K562 (cell line): ENCODE results near the gene ABCG1. TPM values are rescaled to one million over a fixed set of nuclear protein-coding genes. Genes with fewer than 3 reads are reported as not detected.

Source experiments
- ATAC-seq: fragments of 200-7000 bp; cut with Tn5 transposase; 3 replicates; pipeline ENCODE4 v1.9.1; 2020; ENCODE audit warnings: moderate library complexity
- BruUV-seq: library from RNA; stranded (reverse); fragments of 400-500 nt; replicated peaks from 2 replicates; lab custom pipeline; 2021; lab: Mats Ljungman, UMichigan
- CTCF ChIA-PET: fragments of 300-600 bp; formaldehyde crosslinking; extraction: SDS; loops from one replicate; lab custom pipeline; 2021; ENCODE audit warnings: low intra/inter-chr PET ratio; lab: Yijun Ruan, JAX
- POLR2A ChIA-PET: fragments of 300-600, 350-650 bp; sonication (Branson Sonifier 250); formaldehyde crosslinking; extraction: SDS; loops from one replicate; lab custom pipeline; 2021; ENCODE audit warnings: antibody characterized with exemption, inconsistent platforms; lab: Yijun Ruan, JAX
- DNase-seq, 4 experiments: peaks; one replicate each; pipeline versions ENCODE4 v3.0.0 to v3.0.0-alpha.2; 2011 to 2018; ENCODE audit warnings: low spot score in 3 of 4, mixed read lengths in 3 of 4; ENCODE audit errors: extremely low read depth in 1 of 4
- FAIRE-seq: peaks from 2 replicates; lab custom pipeline; 2011; peaks lifted over from hg19 to GRCh38; lab: Jason Lieb, UNC
- H2AFZ ChIP-seq: 2 replicates; pipeline ENCODE4 v1.6.0; 2011; ENCODE audit warnings: low read depth, low read length, control low read depth, inconsistent platforms
- H3K27ac ChIP-seq: fragments of 200-600 bp; 3 replicates; pipeline ENCODE4 v1.8.0; 2011; ENCODE audit warnings: low read depth, mild to moderate bottlenecking, control low read depth, inconsistent platforms, low read length, moderate library complexity, mixed read lengths; ENCODE audit errors: extremely low read depth
- H3K27me3 ChIP-seq, 2 experiments: fragments of 300-600 bp in 1 of 2; 2 replicates in 1 of 2; 3 replicates in 1 of 2; pipeline versions ENCODE4 v1.6.0 to v1.8.0; 2011; ENCODE audit warnings: inconsistent platforms in 2 of 2, low read length in 2 of 2, mild to moderate bottlenecking in 1 of 2, mixed read lengths in 1 of 2, moderate library complexity in 1 of 2; ENCODE audit not compliant: control insufficient read depth in 2 of 2, insufficient read depth in 2 of 2
- H3K36me3 ChIP-seq: fragments of 300-600 bp; 3 replicates; pipeline ENCODE4 v1.8.0; 2011; ENCODE audit warnings: mild to moderate bottlenecking, low read length, inconsistent platforms; ENCODE audit not compliant: control insufficient read depth, insufficient read depth
- H3K4me1 ChIP-seq, 2 experiments: fragments of 200-600 bp in 1 of 2; replicated peaks in 1 of 2; 2 replicates in 1 of 2; 3 replicates in 1 of 2; pipeline versions ENCODE4 v1.5.1 to v1.8.0; 2011; ENCODE audit warnings: inconsistent platforms in 2 of 2, low read length in 2 of 2, mild to moderate bottlenecking in 1 of 2, mixed read lengths in 1 of 2, moderate library complexity in 1 of 2; ENCODE audit not compliant: control insufficient read depth in 2 of 2, insufficient read depth in 2 of 2
- H3K4me2 ChIP-seq: 2 replicates; pipeline ENCODE4 v1.6.1; 2011; ENCODE audit warnings: low read length, control low read depth, inconsistent platforms, mixed read lengths; ENCODE audit not compliant: insufficient read depth
- H3K4me3 ChIP-seq: fragments of 200-600 bp; sonication (generic), shearing (Covaris generic); 2 replicates; pipeline ENCODE4 v1.5.1; 2016; ENCODE audit warnings: control low read depth, inconsistent platforms
- H3K79me2 ChIP-seq: fragments of 200-600 bp; 3 replicates; pipeline ENCODE4 v1.8.0; 2011; ENCODE audit warnings: low read length, inconsistent platforms; ENCODE audit not compliant: control insufficient read depth, insufficient read depth
- H3K9ac ChIP-seq, 2 experiments: 2 replicates each; pipeline versions ENCODE4 v1.6.0 to v1.6.1; 2011; ENCODE audit warnings: low read depth in 2 of 2, low read length in 2 of 2, control low read depth in 1 of 2, inconsistent platforms in 1 of 2, mild to moderate bottlenecking in 1 of 2, mixed read lengths in 1 of 2; ENCODE audit not compliant: insufficient read depth in 1 of 2
- H3K9me1 ChIP-seq: one replicate; pipeline ENCODE4 v1.6.0; 2011; ENCODE audit warnings: inconsistent platforms, mild to moderate bottlenecking, low read length, moderate library complexity; ENCODE audit not compliant: control insufficient read depth, insufficient read depth
- H3K9me3 ChIP-seq: replicated peaks from 2 replicates; pipeline ENCODE4 v1.5.1; 2011; ENCODE audit warnings: low read depth, low read length, inconsistent platforms; ENCODE audit not compliant: control insufficient read depth, insufficient read depth
- H4K20me1 ChIP-seq: replicated peaks from 2 replicates; pipeline ENCODE4 v1.6.1; 2011; ENCODE audit warnings: low read length, inconsistent platforms, mixed read lengths; ENCODE audit not compliant: control insufficient read depth, insufficient read depth
- ARNT ChIP-seq, 2 experiments: fragments of 450-650 bp; IDR thresholded peaks; 2 replicates each; pipeline ENCODE4 v1.6.1; 2016; ENCODE audit warnings: mild to moderate bottlenecking in 1 of 2
- BHLHE40 ChIP-seq: IDR thresholded peaks from 2 replicates; pipeline ENCODE4 v1.6.1; 2011; ENCODE audit warnings: low read length, improper control_type of control experiment
- DNMT1 ChIP-seq: fragments of 450-650 bp; IDR thresholded peaks from 2 replicates; pipeline ENCODE4 v1.6.1; 2016; ENCODE audit warnings: antibody characterized with exemption, mild to moderate bottlenecking
- E4F1 ChIP-seq: fragments of 250-450 bp; sonication (Bioruptor Pico); IDR thresholded peaks from 2 replicates; pipeline ENCODE4 v1.5.0; 2021; ENCODE audit warnings: mild to moderate bottlenecking, borderline replicate concordance
- ESRRB ChIP-seq: fragments of 250-450 bp; sonication (Bioruptor Pico); IDR thresholded peaks from 2 replicates; pipeline ENCODE4 v1.5.0; 2020; ENCODE audit warnings: mild to moderate bottlenecking, moderate library complexity, borderline replicate concordance
- FOXK2 ChIP-seq, 2 experiments: fragments of 450-650 bp; IDR thresholded peaks in 1 of 2; conservative IDR thresholded peaks in 1 of 2; 2 replicates each; pipeline ENCODE4 v1.6.1; 2016; ENCODE audit warnings: low read depth in 2 of 2, mild to moderate bottlenecking in 1 of 2
- GTF2E2 ChIP-seq: fragments of 200-800 bp; sonication (Bioruptor generic); IDR thresholded peaks from 2 replicates; pipeline ENCODE4 v1.6.1; 2016; ENCODE audit warnings: missing genetic modification characterization, missing compliant biosample characterization
- HCFC1 ChIP-seq: IDR thresholded peaks from 2 replicates; pipeline ENCODE4 v1.6.1; 2012; ENCODE audit warnings: low read depth, low read length, improper control_type of control experiment
- KDM4B ChIP-seq, 2 experiments: fragments of 450-650 bp in 1 of 2; sonication (generic) in 1 of 2; IDR thresholded peaks; 2 replicates each; pipeline ENCODE4 v1.6.1; 2016 to 2017; ENCODE audit warnings: borderline replicate concordance in 2 of 2, antibody characterized with exemption in 1 of 2, low read depth in 1 of 2, mild to moderate bottlenecking in 1 of 2
- MEIS2 ChIP-seq: fragments of 450-650 bp; IDR thresholded peaks from 2 replicates; pipeline ENCODE4 v1.6.1; 2014; ENCODE audit warnings: mild to moderate bottlenecking; ENCODE audit not compliant: partially characterized antibody
- MXI1 ChIP-seq: IDR thresholded peaks from 2 replicates; pipeline ENCODE4 v1.6.1; 2011; ENCODE audit warnings: low read depth, mild to moderate bottlenecking, improper control_type of control experiment, low read length
- PBX2 ChIP-seq, 2 experiments: IDR thresholded peaks in 1 of 2; conservative IDR thresholded peaks in 1 of 2; 2 replicates each; pipeline ENCODE4 v1.6.1; 2016; ENCODE audit warnings: low read depth in 2 of 2, mild to moderate bottlenecking in 1 of 2, missing compliant biosample characterization in 1 of 2, missing genetic modification characterization in 1 of 2, moderate library complexity in 1 of 2
- RBM14 ChIP-seq: fragments of 200-400 bp; formaldehyde crosslinking; IDR thresholded peaks from 2 replicates; pipeline ENCODE4 v1.6.1; 2018; ENCODE audit warnings: low read depth, mild to moderate bottlenecking, low read length, moderate library complexity, borderline replicate concordance; ENCODE audit not compliant: insufficient read depth
- RHOXF2B ChIP-seq: fragments of 250-450 bp; sonication (Bioruptor Pico); conservative IDR thresholded peaks from 2 replicates; pipeline ENCODE4 v1.5.1; 2021
- SLC30A9 ChIP-seq: fragments of 250-450 bp; sonication (Bioruptor Pico); IDR thresholded peaks from 2 replicates; pipeline ENCODE4 v1.8.0; 2022; ENCODE audit warnings: mild to moderate bottlenecking, moderate library complexity
- SMAD2 ChIP-seq: fragments of 150-350 bp; IDR thresholded peaks from 2 replicates; pipeline ENCODE4 v1.6.1; 2014; ENCODE audit warnings: low read depth, mild to moderate bottlenecking, low read length
- ZNF584 ChIP-seq: fragments of 200-800 bp; sonication (Bioruptor generic); IDR thresholded peaks from 2 replicates; pipeline ENCODE4 v1.6.1; 2016; ENCODE audit warnings: low read depth, mild to moderate bottlenecking, missing genetic modification characterization, missing compliant biosample characterization
- WGBS: fragments of 100-300 bp; shearing (Covaris generic); methylation state at CpG from one replicate; pipeline ENCODE4 v1.1.6; 2016; ENCODE audit warnings: low coverage, mixed read lengths; ENCODE audit not compliant: insufficient coverage; ENCODE audit errors: missing lambda C conversion rate; 5-methylcytosine and 5-hydroxymethylcytosine counted together
- in situ Hi-C: fragments of 300-500 bp; cut with MboI; formaldehyde crosslinking; loops from 4 replicates; pipeline ENCODE4 v1.15.0; 2018; ENCODE audit warnings: inconsistent platforms, mixed read lengths
- intact Hi-C: fragments of 100-400 bp; cut with micrococcal nuclease; formaldehyde crosslinking; loops from 2 replicates; pipeline ENCODE4 v1.14.2; 2022
- polyA plus RNA-seq, 8 experiments: library from polyadenylated mRNA; depleted of rRNA in 4 of 8; stranded (reverse) in 5 of 8; unstranded in 3 of 8; fragments of >200 nt; fragmentation: Nextera tagmentation in 2 of 8; fragmentation: Illumina TruSeq in 1 of 8; extraction: Ambion mirVana in 2 of 8; extraction: Trizol in 1 of 8; gene quantifications; 2 replicates each; pipeline versions ENCODE4 v1.2.1 to v1.2.3, GENCODE V29; 2011 to 2014; ENCODE audit warnings: inconsistent platforms in 1 of 8, missing spikeins in 1 of 8
- total RNA-seq, 7 experiments: library from RNA; depleted of rRNA in 6 of 7; stranded (reverse); fragments of >200 nt in 6 of 7; fragmentation: Illumina TruSeq in 2 of 7; extraction: Trizol in 2 of 7; gene quantifications; 2 replicates each; pipeline versions ENCODE4 v1.2.1 to v1.2.3, GENCODE V29; 2011 to 2021; ENCODE audit warnings: low replicate concordance in 1 of 7

ABCG1 gene
- total and polyA plus RNA-seq, 9 of the 15 experiments (the other 6 are each of a cell fraction or from before 2014, with no cell fraction given) = 0.04 to 0.09 TPM; not detected in 7

- no peak for FAIRE-seq
- H4K20me1 ChIP-seq = no peaks in the 10 kb centered on the region
- 2% methylated on average over 14 of the region's 14 CpGs for WGBS
- BruUV-seq = no TSS peak
- H3K36me3 ChIP-seq = no peaks in the 10 kb centered on the region
- CTCF ChIA-PET = interaction anchor here (0.6 kb wide), 1 partner anchor 68 kb away, joined by 4 read pairs; no protein-coding TSS in a partner anchor
- peak; percentile 40; the same call in 2 of the 3 replicates for ATAC-seq
- H3K4me2 ChIP-seq = no peak overlapping the region
- H3K4me3 ChIP-seq = no peak overlapping the region
- H3K27me3 ChIP-seq = peaks cover 0 to 24% of the 10 kb centered on the region in 2 experiments; a peak in 3 of 5 replicates
- H3K79me2 ChIP-seq = no peaks in the 10 kb centered on the region
- DNase-seq = no peak
- H3K9me3 ChIP-seq = no peaks in the 10 kb centered on the region
- H3K4me1 ChIP-seq = peaks cover 0 to 3% of the 10 kb centered on the region in 2 experiments; a peak in 1 of 5 replicates
- POLR2A ChIA-PET = interaction anchor here (0.5 to 0.6 kb wide), 2 partner anchors 23 to 56 kb away, joined by 3 read pairs; no protein-coding TSS in a partner anchor
- no peak overlapping the region for H3K27ac ChIP-seq
- H3K9ac ChIP-seq = no peak overlapping the region
- in situ Hi-C loops (no loop called here), intact Hi-C loops (no loop called here)
- no peak overlapping the region for H2AFZ ChIP-seq
- H3K9me1 ChIP-seq = no peaks in the 10 kb centered on the region
- TF ChIP-seq ZNF584 (CRISPR knock-in tag) (0 out of 2 replicates have a peak, but pooled peaks have one; percentile 30), RHOXF2B (CRISPR knock-in tag) (no peak), MEIS2 (peak; percentile 76), FOXK2 (conservative IDR thresholded peaks at IDR 0.05 in 1 of 2, IDR thresholded peaks at IDR 0.05 in 1 of 2; ENCODE audit: low read depth in 2 of 2) (no peak), SMAD2 (no peak), PBX2 (CRISPR knock-in tag; IDR thresholded peaks at IDR 0.05; ENCODE audit: low read depth) (no peak), PBX2 (tag; conservative IDR thresholded peaks at IDR 0.05; ENCODE audit: low read depth) (0 out of 2 replicates have a peak, but pooled peaks have one; percentile 26), ARNT (IDR thresholded peaks at IDR 0.05) (no peak), BHLHE40 (no peak), HCFC1 (no peak), RBM14 (no peak), KDM4B (IDR thresholded peaks at IDR 0.05; ENCODE audit: borderline replicate concordance in 2 of 2, low read depth in 1 of 2) (no peak), GTF2E2 (tag) (no peak), SLC30A9 (no peak), ESRRB (CRISPR knock-in tag) (no peak), E4F1 (CRISPR knock-in tag) (no peak), DNMT1 (no peak), MXI1 (no peak)
Measured at GRCh38 chr21:42200906-42201614, 17.9 kb upstream of the ABCG1 start.
